Activated naive CD8-positive, alpha-beta T cell treated with anti-CD3 and anti-CD28 coated beads for 36 hours (primary cell): Measurements from ENCODE around the gene CREB5. TPM values are rescaled to one million over a fixed set of nuclear protein-coding genes. Genes with fewer than 3 reads are reported as not detected.

Experiments
- DNase-seq: peaks from one replicate; pipeline ENCODE4 v3.0.0; 2021
- H3K27ac Mint-ChIP-seq: one replicate; pipeline ENCODE4 v1.8.0; 2022; ENCODE audit warnings: mild to moderate bottlenecking, moderate library complexity, mixed read lengths
- H3K27me3 Mint-ChIP-seq: one replicate; pipeline ENCODE4 v1.8.0; 2022; ENCODE audit warnings: mild to moderate bottlenecking, mixed read lengths
- H3K36me3 Mint-ChIP-seq: one replicate; pipeline ENCODE4 v1.8.0; 2021; ENCODE audit warnings: mild to moderate bottlenecking, mixed read lengths
- H3K4me1 Mint-ChIP-seq: one replicate; pipeline ENCODE4 v1.8.0; 2021; ENCODE audit warnings: mixed read lengths
- H3K4me3 Mint-ChIP-seq: one replicate; pipeline ENCODE4 v1.8.0; 2022; ENCODE audit warnings: mild to moderate bottlenecking, moderate library complexity, mixed read lengths
- H3K9me3 Mint-ChIP-seq: one replicate; pipeline ENCODE4 v1.8.0; 2022; ENCODE audit warnings: mixed read lengths
- total RNA-seq, 2 experiments: library from RNA; stranded (reverse); gene quantifications; one replicate each; pipeline ENCODE4 v1.2.3, GENCODE V29; 2021

CREB5 gene
- total RNA-seq, 2 experiments from 2014 or later: 2.0 to 2.4 TPM

DNA sequence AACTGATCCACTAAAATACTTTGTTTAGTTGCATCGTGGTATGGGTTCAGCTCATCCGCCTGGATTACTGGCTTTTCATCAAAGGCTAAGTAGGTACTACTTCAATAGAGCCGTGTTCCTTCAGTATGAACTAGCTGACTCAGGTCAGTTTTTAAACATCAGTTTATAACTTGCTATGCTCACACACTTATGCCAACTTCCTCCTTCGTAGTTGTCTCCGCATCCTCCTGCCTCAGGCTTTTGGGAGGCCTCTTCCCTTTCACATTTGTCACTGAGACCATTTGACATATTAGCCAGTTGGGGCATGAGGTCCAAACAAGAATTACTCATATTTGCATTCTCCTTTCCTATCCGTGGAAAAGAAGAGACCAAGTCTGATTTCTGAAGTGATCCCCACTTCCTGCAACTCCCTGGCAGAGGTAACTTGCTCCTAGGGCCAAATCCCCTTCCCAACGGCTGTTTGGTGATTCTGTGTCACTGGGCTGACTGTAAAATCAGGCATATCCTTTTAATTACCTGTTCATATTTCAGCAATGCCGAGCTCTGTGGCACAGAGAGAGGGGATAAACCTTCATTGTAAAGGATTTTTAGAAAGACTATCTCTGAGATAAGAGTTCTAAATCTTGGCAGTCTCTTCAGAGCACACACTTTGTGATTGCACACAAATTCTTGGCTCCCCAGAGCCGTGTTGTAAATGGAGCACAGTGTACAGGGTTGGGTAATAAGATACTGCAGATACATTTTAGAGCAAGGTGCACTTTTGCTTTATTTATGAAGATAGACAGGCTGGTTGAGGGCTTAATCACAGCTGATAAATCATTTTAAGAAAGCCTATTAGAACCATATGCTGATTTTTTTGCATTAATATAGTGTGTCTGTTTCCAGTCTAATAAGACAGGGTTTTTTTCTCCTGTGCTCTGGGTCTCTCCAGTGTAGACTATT, 108.0 kb downstream of the CREB5 start:
- no peaks in the 10 kb centered on the region for H3K36me3 Mint-ChIP-seq
- DNase-seq: no peak
- H3K4me3 Mint-ChIP-seq: no peak overlapping the region
- peaks cover 4% of the 10 kb centered on the region for H3K4me1 Mint-ChIP-seq
- no peaks in the 10 kb centered on the region for H3K9me3 Mint-ChIP-seq
- no peak overlapping the region for H3K27ac Mint-ChIP-seq
- peaks cover 6% of the 10 kb centered on the region for H3K27me3 Mint-ChIP-seq

GRCh38 chr7:28524978-28525377, 112.7 kb downstream of the CREB5 start:
- Mint-ChIP-seq H3K27me3 (peaks cover 6% of the 10 kb centered on the region), H3K36me3 (no peaks in the 10 kb centered on the region), H3K4me3 (no peak overlapping the region), H3K4me1 (peaks cover 4% of the 10 kb centered on the region), H3K9me3 (no peaks in the 10 kb centered on the region), H3K27ac (no peak overlapping the region)
- no peak for DNase-seq

GRCh38 chr7:28528899-28529298, 116.6 kb downstream of the CREB5 start:
- H3K36me3 Mint-ChIP-seq: no peaks in the 10 kb centered on the region
- H3K27ac Mint-ChIP-seq: no peak overlapping the region
- H3K27me3 Mint-ChIP-seq: peaks cover 12% of the 10 kb centered on the region
- no peak for DNase-seq
- H3K4me1 Mint-ChIP-seq: no peaks in the 10 kb centered on the region
- H3K4me3 Mint-ChIP-seq: no peak overlapping the region
- H3K9me3 Mint-ChIP-seq: no peaks in the 10 kb centered on the region

GRCh38 chr7:28529755-28530154, 117.4 kb downstream of the CREB5 start:
- no peak overlapping the region for H3K4me3 Mint-ChIP-seq
- H3K4me1 Mint-ChIP-seq: no peaks in the 10 kb centered on the region
- no peaks in the 10 kb centered on the region for H3K9me3 Mint-ChIP-seq
- DNase-seq: no peak
- H3K27me3 Mint-ChIP-seq: peaks cover 12% of the 10 kb centered on the region
- H3K36me3 Mint-ChIP-seq: no peaks in the 10 kb centered on the region
- H3K27ac Mint-ChIP-seq: no peak overlapping the region

DNA sequence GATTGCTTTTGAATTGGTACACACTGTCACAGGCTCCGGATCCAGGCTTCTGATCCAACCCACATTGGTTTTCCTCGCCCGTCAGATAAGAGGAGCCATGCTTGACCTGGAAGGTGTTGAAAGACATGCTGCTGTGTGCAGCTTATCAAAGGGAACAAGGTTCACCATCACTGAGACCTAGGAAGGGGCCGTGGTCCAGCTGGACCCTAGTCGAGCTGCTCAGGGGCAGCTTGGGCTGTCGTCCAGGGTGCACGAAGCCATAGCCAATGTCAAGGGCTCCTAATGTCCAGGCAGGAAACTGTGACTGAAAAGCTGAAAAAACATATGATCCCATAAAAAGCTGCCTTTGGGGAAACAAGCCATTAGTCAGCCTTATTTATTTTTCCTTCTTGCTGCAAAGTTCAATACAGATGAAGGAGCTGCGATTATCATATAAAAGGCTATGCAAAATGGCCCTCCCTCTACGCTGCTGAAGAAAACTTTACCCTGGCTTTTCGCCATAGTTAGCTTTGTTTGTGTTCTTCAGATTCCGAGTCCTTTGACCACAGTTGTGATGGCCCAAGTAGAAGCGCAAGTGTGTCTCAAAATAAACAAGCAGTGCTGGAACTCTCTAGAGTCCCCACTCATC, 118.0 kb downstream of the CREB5 start:
- Mint-ChIP-seq H3K9me3 (no peaks in the 10 kb centered on the region), H3K27me3 (peaks cover 12% of the 10 kb centered on the region), H3K4me3 (no peak overlapping the region), H3K36me3 (no peaks in the 10 kb centered on the region), H3K27ac (no peak overlapping the region), H3K4me1 (no peaks in the 10 kb centered on the region)
- DNase-seq: no peak

GRCh38 chr7:28530803-28531175, 118.5 kb downstream of the CREB5 start:
- no peaks in the 10 kb centered on the region for H3K9me3 Mint-ChIP-seq
- no peak overlapping the region for H3K27ac Mint-ChIP-seq
- peaks cover 12% of the 10 kb centered on the region for H3K27me3 Mint-ChIP-seq
- no peaks in the 10 kb centered on the region for H3K4me1 Mint-ChIP-seq
- H3K4me3 Mint-ChIP-seq: no peak overlapping the region
- no peaks in the 10 kb centered on the region for H3K36me3 Mint-ChIP-seq
- DNase-seq: no peak

- Mint-ChIP-seq H3K36me3 (no peaks in the 10 kb centered on the region), H3K9me3 (no peaks in the 10 kb centered on the region), H3K4me1 (no peaks in the 10 kb centered on the region), H3K4me3 (no peak overlapping the region), H3K27ac (no peak overlapping the region), H3K27me3 (peaks cover 12% of the 10 kb centered on the region)
- no peak for DNase-seq
Measured at GRCh38 chr7:28531291-28531690, 119.0 kb downstream of the CREB5 start.

DNA sequence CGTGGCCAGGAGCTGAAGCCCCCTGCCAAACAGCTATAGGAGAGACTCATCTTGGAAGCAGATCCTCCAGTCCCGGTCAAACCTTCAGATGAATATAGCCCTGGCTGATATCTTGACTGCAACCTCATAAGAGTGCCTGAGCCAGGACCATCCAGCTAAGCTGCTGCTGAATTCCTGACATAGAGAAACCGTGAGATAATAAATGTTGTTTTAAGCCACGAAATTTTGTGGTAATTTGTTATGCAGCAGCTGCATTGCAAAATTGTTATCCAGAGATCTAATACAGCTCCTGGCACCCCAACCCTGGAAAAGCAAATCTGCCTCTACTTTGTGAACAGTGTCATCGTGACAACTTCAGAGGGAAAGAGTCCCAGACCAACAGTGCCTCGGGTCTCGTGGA, 119.9 kb downstream of the CREB5 start:
- Mint-ChIP-seq H3K4me1 (no peaks in the 10 kb centered on the region), H3K36me3 (no peaks in the 10 kb centered on the region), H3K4me3 (no peak overlapping the region), H3K27me3 (peaks cover 12% of the 10 kb centered on the region), H3K9me3 (no peaks in the 10 kb centered on the region), H3K27ac (no peak overlapping the region)
- DNase-seq: no peak

DNA sequence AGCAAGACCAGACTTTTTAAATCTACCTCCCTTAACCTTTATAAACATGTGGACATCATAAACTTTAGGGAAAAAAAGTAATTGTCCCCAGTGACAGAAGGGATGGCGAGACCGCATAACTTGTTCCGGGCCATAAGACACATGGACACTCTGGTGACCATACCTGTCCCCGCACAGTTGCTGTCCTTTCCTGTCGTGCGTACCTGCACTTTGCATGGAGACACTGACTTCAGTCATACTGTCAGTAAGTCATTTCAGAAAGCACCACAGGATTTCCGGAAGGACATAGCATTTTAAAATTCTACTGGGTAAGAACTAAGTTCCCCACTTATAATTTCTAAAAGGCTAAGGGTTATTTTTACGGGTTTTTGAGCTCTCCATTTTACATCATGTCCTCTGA, 120.9 kb downstream of the CREB5 start:
- H3K36me3 Mint-ChIP-seq: no peaks in the 10 kb centered on the region
- DNase-seq: no peak
- H3K27ac Mint-ChIP-seq: no peak overlapping the region
- H3K27me3 Mint-ChIP-seq: peaks cover 19% of the 10 kb centered on the region
- H3K4me3 Mint-ChIP-seq: no peak overlapping the region
- H3K4me1 Mint-ChIP-seq: no peaks in the 10 kb centered on the region
- H3K9me3 Mint-ChIP-seq: no peaks in the 10 kb centered on the region

GRCh38 chr7:28533731-28534531, 121.6 kb downstream of the CREB5 start:
- Mint-ChIP-seq H3K27ac (no peak overlapping the region), H3K4me1 (no peaks in the 10 kb centered on the region), H3K4me3 (no peak overlapping the region), H3K27me3 (peaks cover 20% of the 10 kb centered on the region), H3K36me3 (no peaks in the 10 kb centered on the region), H3K9me3 (no peaks in the 10 kb centered on the region)
- DNase-seq: no peak

GRCh38 chr7:28536259-28536658, 123.9 kb downstream of the CREB5 start:
- peaks cover 2% of the 10 kb centered on the region for H3K4me1 Mint-ChIP-seq

DNA sequence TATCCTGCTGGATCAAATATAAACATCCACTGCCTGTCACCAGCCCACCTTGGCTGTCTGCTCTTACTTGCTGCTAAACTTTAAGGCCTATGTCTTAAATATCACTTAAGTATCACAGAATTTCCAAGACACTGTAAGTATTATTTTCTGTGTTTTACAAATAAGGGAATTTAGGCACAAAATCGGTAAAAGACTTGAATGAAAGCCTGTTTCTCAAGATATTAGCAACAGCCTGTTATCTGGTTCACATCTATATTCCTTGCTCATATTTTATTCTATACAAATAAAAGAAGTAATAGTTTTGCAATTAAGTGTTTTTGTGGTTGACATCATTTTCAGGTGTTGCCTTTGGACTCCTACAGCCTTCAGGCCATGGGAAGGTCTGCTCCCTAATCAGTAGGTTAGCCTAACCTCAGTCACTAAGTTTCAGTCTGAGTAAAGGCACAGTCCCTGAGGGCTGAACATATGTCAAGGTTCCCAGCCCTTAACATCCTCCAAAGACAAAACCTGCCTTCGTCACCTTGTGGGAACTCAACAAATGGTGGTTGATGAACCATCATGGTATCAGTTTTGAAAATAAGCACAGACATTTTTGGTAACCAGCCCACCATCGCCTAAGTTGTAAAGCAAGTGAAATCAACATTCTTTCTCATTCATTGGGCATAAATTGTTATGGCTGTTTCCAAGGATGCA, 127.1 kb downstream of the CREB5 start:
- H3K9me3 Mint-ChIP-seq: no peaks in the 10 kb centered on the region
- H3K27me3 Mint-ChIP-seq: peaks cover 21% of the 10 kb centered on the region
- no peak for DNase-seq
- no peaks in the 10 kb centered on the region for H3K36me3 Mint-ChIP-seq
- H3K4me1 Mint-ChIP-seq: peaks cover 2% of the 10 kb centered on the region
- no peak overlapping the region for H3K4me3 Mint-ChIP-seq
- H3K27ac Mint-ChIP-seq: no peak overlapping the region

More at GRCh38 chr7:28536259-28536658, 123.9 kb downstream of the CREB5 start:
- H3K4me3 Mint-ChIP-seq: no peak overlapping the region
- no peaks in the 10 kb centered on the region for H3K36me3 Mint-ChIP-seq
- H3K9me3 Mint-ChIP-seq: no peaks in the 10 kb centered on the region
- DNase-seq: no peak
- no peak overlapping the region for H3K27ac Mint-ChIP-seq
- H3K27me3 Mint-ChIP-seq: peaks cover 22% of the 10 kb centered on the region

DNA sequence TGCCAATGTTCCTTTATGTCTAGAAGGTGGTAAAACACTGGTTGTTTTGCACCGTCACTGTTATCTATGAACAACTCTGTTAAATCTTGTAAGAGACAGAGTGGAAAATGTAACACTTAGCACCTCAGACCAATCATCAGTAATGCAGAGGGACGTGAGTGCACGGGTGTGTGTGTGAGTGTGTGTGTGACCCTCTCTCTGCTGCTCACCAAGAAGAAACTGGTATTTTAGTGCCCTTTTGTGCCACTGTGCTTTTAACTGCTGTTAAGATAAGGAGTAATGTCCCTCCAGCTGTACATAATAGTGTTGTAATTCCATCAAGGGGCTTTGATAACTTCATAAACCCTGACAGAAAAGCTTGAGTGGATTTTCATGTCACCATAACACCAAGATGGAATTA, 130.1 kb downstream of the CREB5 start:
- no peak overlapping the region for H3K4me3 Mint-ChIP-seq
- H3K4me1 Mint-ChIP-seq: peaks cover 2% of the 10 kb centered on the region
- H3K36me3 Mint-ChIP-seq: no peaks in the 10 kb centered on the region
- no peak for DNase-seq
- peaks cover 6% of the 10 kb centered on the region for H3K9me3 Mint-ChIP-seq
- peaks cover 19% of the 10 kb centered on the region for H3K27me3 Mint-ChIP-seq
- no peak overlapping the region for H3K27ac Mint-ChIP-seq

GRCh38 chr7:28544453-28545117, 132.3 kb downstream of the CREB5 start:
- Mint-ChIP-seq H3K27ac (no peak overlapping the region), H3K36me3 (no peaks in the 10 kb centered on the region), H3K4me1 (peaks cover 2% of the 10 kb centered on the region), H3K9me3 (peaks cover 6% of the 10 kb centered on the region), H3K4me3 (no peak overlapping the region), H3K27me3 (peaks cover 10% of the 10 kb centered on the region)
- no peak for DNase-seq
